Measurements from ENCODE around the gene CHKB.

The CHKB gene

DNA sequence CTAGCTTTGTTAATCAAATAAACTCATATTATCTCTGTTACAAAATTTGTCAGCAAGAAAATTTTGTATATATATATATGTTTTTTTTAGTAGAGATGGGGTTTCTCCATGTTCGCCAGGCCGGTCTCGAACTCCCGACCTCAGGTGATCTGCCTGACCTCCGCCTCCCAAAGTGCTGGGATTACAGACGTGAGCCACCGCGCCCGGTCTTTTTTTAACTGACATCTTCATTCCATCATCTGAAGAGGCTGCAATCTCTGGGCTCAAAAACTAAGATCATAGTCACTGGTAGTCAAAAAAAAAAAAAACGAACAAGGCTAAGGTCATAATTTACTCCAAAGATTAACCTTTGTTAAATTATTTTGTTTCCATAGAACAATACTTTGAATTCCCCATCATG is 42.3 kb downstream of the CHKB start:
- H3K27me3 ChIP-seq (ENCODE audit: control insufficient read depth in 3 of 3, insufficient read depth in 3 of 3, low read depth in 1 of 3, low read length in 3 of 3) = peaks cover 0 to 12% (median 8%) of the 10 kb centered on the region in 3 experiments
- no peak overlapping the region for H3K18ac ChIP-seq (ENCODE audit: low read length)
- no peak overlapping the region for H2AK5ac ChIP-seq (ENCODE audit: low read depth, low read length)
- no peak overlapping the region for H2AFZ ChIP-seq (ENCODE audit: low read length)
- H3K79me1 ChIP-seq (ENCODE audit: low read depth, low read length) = no peaks in the 10 kb centered on the region
- no peak overlapping the region for H4K91ac ChIP-seq (ENCODE audit: low read depth, low read length, poor library complexity)
- H2BK120ac ChIP-seq (ENCODE audit: low read depth, low read length) = no peak overlapping the region
- H3K9me3 ChIP-seq (replicated peaks in 1 of 2; ENCODE audit: control insufficient read depth in 2 of 2, insufficient read depth in 1 of 2, low read depth in 1 of 2, low read length in 2 of 2) = no peaks in the 10 kb centered on the region
- no CpG with 5 or more reads among the region's 10 CpGs for WGBS, 2 donors (ENCODE audit: extremely low coverage in 2 of 2, insufficient read length in 2 of 2, insufficient replicate concordance in 1 of 2)
- H3K36me3 ChIP-seq (replicated peaks in 1 of 2; ENCODE audit: control insufficient read depth in 2 of 2, insufficient read depth in 2 of 2, low read length in 2 of 2) = no peaks in the 10 kb centered on the region
- H3K4ac ChIP-seq (ENCODE audit: low read length) = no peak overlapping the region
- no peak overlapping the region for H2BK12ac ChIP-seq (ENCODE audit: low read length)
- no peak overlapping the region for H2BK5ac ChIP-seq (ENCODE audit: low read length)
- no peaks in the 10 kb centered on the region for H3K4me1 ChIP-seq (ENCODE audit: control insufficient read depth in 2 of 2, insufficient read depth in 1 of 2, low read depth in 1 of 2, low read length in 2 of 2)
- H3K14ac ChIP-seq (ENCODE audit: low read length) = no peak overlapping the region
- no peak overlapping the region for H3K27ac ChIP-seq (replicated peaks; ENCODE audit: low read length)
- H3K9ac ChIP-seq (ENCODE audit: low read depth, low read length, poor library complexity) = no peak overlapping the region
- DNase-seq (ENCODE audit: low spot score) = no peak
- no peak overlapping the region for H4K8ac ChIP-seq (ENCODE audit: low read depth, low read length)
- H3K23ac ChIP-seq (ENCODE audit: low read depth, low read length, poor library complexity) = no peak overlapping the region
- no peak overlapping the region for H3K4me2 ChIP-seq (ENCODE audit: insufficient read depth, low read length, poor library complexity, severe bottlenecking)
- H3K4me3 ChIP-seq (ENCODE audit: low read length in 2 of 2) = no peak overlapping the region
- no peak overlapping the region for H2BK15ac ChIP-seq (ENCODE audit: low read length)

DNA sequence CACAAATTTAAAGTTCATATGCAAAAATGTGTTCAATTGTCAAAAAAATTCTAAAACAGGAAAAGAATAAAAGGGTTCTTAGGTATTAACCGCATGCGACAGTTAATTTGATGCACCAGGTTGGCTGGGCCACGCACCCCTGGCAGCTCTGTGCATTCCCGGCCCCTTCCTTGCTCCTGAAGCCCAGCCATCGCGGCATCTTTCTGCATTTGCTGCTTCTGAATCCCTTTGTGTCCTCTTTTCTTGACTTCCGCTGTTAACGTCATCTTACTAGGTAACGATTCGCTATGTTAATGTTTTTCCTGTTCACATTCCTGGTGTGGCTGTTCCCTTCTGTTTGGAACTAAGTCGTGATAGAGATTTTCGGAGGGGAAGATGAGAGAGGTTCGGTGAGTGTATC is 44.9 kb downstream of the CHKB start:
- Histone ChIP-seq H2BK12ac (ENCODE audit: low read length) (no peak overlapping the region), H3K79me1 (ENCODE audit: low read depth, low read length) (no peaks in the 10 kb centered on the region), H3K9ac (ENCODE audit: low read depth, low read length, poor library complexity) (no peak overlapping the region), H2AFZ (ENCODE audit: low read length) (peak overlapping the region; percentile 21), H3K18ac (ENCODE audit: low read length) (no peak overlapping the region), H3K4me2 (ENCODE audit: insufficient read depth, low read length, poor library complexity, severe bottlenecking) (no peak overlapping the region), H3K23ac (ENCODE audit: low read depth, low read length, poor library complexity) (no peak overlapping the region), H3K27ac (replicated peaks; ENCODE audit: low read length) (no peak overlapping the region), H3K4ac (ENCODE audit: low read length) (no peak overlapping the region), H2BK5ac (ENCODE audit: low read length) (no peak overlapping the region), H2AK5ac (ENCODE audit: low read depth, low read length) (no peak overlapping the region), H3K9me3 (replicated peaks in 1 of 2; ENCODE audit: control insufficient read depth in 2 of 2, insufficient read depth in 1 of 2, low read depth in 1 of 2, low read length in 2 of 2) (no peaks in the 10 kb centered on the region), H3K14ac (ENCODE audit: low read length) (no peak overlapping the region), H2BK15ac (ENCODE audit: low read length) (no peak overlapping the region), H4K91ac (ENCODE audit: low read depth, low read length, poor library complexity) (no peak overlapping the region), H4K8ac (ENCODE audit: low read depth, low read length) (no peak overlapping the region), H3K36me3 (replicated peaks in 1 of 2; ENCODE audit: control insufficient read depth in 2 of 2, insufficient read depth in 2 of 2, low read length in 2 of 2) (no peaks in the 10 kb centered on the region), H3K4me1 (ENCODE audit: control insufficient read depth in 2 of 2, insufficient read depth in 1 of 2, low read depth in 1 of 2, low read length in 2 of 2) (peaks cover 0 to 6% of the 10 kb centered on the region in 2 donors), H3K4me3 (ENCODE audit: low read length in 2 of 2) (no peak overlapping the region), H2BK120ac (ENCODE audit: low read depth, low read length) (no peak overlapping the region), H3K27me3 (ENCODE audit: control insufficient read depth in 3 of 3, insufficient read depth in 3 of 3, low read depth in 1 of 3, low read length in 3 of 3) (peaks cover 0 to 2% (median 0%) of the 10 kb centered on the region in 3 experiments)
- no peak for DNase-seq (ENCODE audit: low spot score)
- 100% methylated on average over 3 of the region's 13 CpGs; no CpG with 5 or more reads in 1 of the 2 donors for WGBS, 2 donors (ENCODE audit: extremely low coverage in 2 of 2, insufficient read length in 2 of 2, insufficient replicate concordance in 1 of 2)

DNA sequence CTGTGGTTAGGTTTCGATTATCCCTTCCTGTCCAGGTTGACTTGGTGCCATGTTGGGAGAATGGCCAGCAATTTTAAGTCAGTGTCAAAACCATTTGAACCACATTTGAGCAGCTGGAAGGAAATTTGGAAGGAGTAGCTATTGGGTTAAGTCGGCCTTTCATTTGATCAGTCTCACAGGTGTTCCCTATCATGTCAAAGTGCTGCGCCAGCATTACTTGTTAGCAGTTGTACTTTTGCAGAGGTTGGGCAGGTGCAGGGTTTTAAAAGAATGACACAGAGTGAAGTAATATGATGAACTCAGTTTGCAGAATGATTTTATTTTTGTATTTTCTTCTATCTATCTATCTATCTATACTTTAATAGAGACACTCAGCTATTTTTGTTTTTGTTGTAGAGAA is 46.4 kb downstream of the CHKB start:
- Histone ChIP-seq H2BK12ac (ENCODE audit: low read length) (no peak overlapping the region), H3K4ac (ENCODE audit: low read length) (no peak overlapping the region), H3K79me1 (ENCODE audit: low read depth, low read length) (no peaks in the 10 kb centered on the region), H3K23ac (ENCODE audit: low read depth, low read length, poor library complexity) (no peak overlapping the region), H3K14ac (ENCODE audit: low read length) (no peak overlapping the region), H3K36me3 (replicated peaks in 1 of 2; ENCODE audit: control insufficient read depth in 2 of 2, insufficient read depth in 2 of 2, low read length in 2 of 2) (no peaks in the 10 kb centered on the region), H4K91ac (ENCODE audit: low read depth, low read length, poor library complexity) (no peak overlapping the region), H3K27ac (replicated peaks; ENCODE audit: low read length) (no peak overlapping the region), H2BK15ac (ENCODE audit: low read length) (no peak overlapping the region), H2BK120ac (ENCODE audit: low read depth, low read length) (no peak overlapping the region), H3K4me3 (ENCODE audit: low read length in 2 of 2) (no peak overlapping the region), H3K18ac (ENCODE audit: low read length) (no peak overlapping the region), H3K4me2 (ENCODE audit: insufficient read depth, low read length, poor library complexity, severe bottlenecking) (no peak overlapping the region), H3K9me3 (replicated peaks in 1 of 2; ENCODE audit: control insufficient read depth in 2 of 2, insufficient read depth in 1 of 2, low read depth in 1 of 2, low read length in 2 of 2) (peaks cover 0 to 1% of the 10 kb centered on the region in 2 donors), H4K8ac (ENCODE audit: low read depth, low read length) (no peak overlapping the region), H3K4me1 (ENCODE audit: control insufficient read depth in 2 of 2, insufficient read depth in 1 of 2, low read depth in 1 of 2, low read length in 2 of 2) (peaks cover 2 to 9% of the 10 kb centered on the region in 2 donors), H2BK5ac (ENCODE audit: low read length) (no peak overlapping the region), H3K9ac (ENCODE audit: low read depth, low read length, poor library complexity) (no peak overlapping the region), H2AK5ac (ENCODE audit: low read depth, low read length) (no peak overlapping the region), H2AFZ (ENCODE audit: low read length) (no peak overlapping the region), H3K27me3 (ENCODE audit: control insufficient read depth in 3 of 3, insufficient read depth in 3 of 3, low read depth in 1 of 3, low read length in 3 of 3) (peaks cover 0 to 8% (median 4%) of the 10 kb centered on the region in 3 experiments)
- no peak for DNase-seq (ENCODE audit: low spot score)
- WGBS, 2 donors (ENCODE audit: extremely low coverage in 2 of 2, insufficient read length in 2 of 2, insufficient replicate concordance in 1 of 2) = no CpG with 5 or more reads among the region's 3 CpGs

DNA sequence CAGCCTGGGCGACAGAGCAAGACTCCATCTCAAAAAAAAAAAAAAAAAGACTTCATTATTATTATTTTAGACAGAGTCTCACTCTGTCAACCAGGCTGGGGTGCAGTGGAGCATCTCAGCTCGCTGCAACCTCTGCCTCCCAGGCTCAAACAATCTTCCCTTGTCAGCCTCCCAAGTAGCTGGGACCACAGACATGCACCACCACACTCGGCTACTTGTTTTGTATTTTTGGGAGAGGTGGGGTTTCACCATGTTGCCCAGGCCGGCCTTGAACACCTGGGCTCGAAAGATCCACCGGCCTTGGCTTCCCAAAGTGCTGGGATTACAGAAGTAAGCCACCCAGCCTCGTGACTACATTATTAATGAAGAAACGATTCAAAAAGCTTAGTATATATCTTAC is 47.5 kb downstream of the CHKB start:
- Histone ChIP-seq H3K27ac (replicated peaks; ENCODE audit: low read length) (no peak overlapping the region), H3K27me3 (ENCODE audit: control insufficient read depth in 3 of 3, insufficient read depth in 3 of 3, low read depth in 1 of 3, low read length in 3 of 3) (peaks cover 8 to 19% (median 14%) of the 10 kb centered on the region in 3 experiments), H3K23ac (ENCODE audit: low read depth, low read length, poor library complexity) (no peak overlapping the region), H4K91ac (ENCODE audit: low read depth, low read length, poor library complexity) (no peak overlapping the region), H2AFZ (ENCODE audit: low read length) (no peak overlapping the region), H3K4ac (ENCODE audit: low read length) (no peak overlapping the region), H2BK12ac (ENCODE audit: low read length) (peak overlapping the region; percentile 41), H2BK120ac (ENCODE audit: low read depth, low read length) (no peak overlapping the region), H3K4me2 (ENCODE audit: insufficient read depth, low read length, poor library complexity, severe bottlenecking) (no peak overlapping the region), H3K4me3 (ENCODE audit: low read length in 2 of 2) (no peak overlapping the region), H3K9me3 (replicated peaks in 1 of 2; ENCODE audit: control insufficient read depth in 2 of 2, insufficient read depth in 1 of 2, low read depth in 1 of 2, low read length in 2 of 2) (peaks cover 3 to 11% of the 10 kb centered on the region in 2 donors), H3K18ac (ENCODE audit: low read length) (no peak overlapping the region), H3K9ac (ENCODE audit: low read depth, low read length, poor library complexity) (no peak overlapping the region), H3K36me3 (replicated peaks in 1 of 2; ENCODE audit: control insufficient read depth in 2 of 2, insufficient read depth in 2 of 2, low read length in 2 of 2) (no peaks in the 10 kb centered on the region), H3K79me1 (ENCODE audit: low read depth, low read length) (no peaks in the 10 kb centered on the region), H2BK15ac (ENCODE audit: low read length) (no peak overlapping the region), H4K8ac (ENCODE audit: low read depth, low read length) (no peak overlapping the region), H2AK5ac (ENCODE audit: low read depth, low read length) (no peak overlapping the region), H2BK5ac (ENCODE audit: low read length) (no peak overlapping the region), H3K4me1 (ENCODE audit: control insufficient read depth in 2 of 2, insufficient read depth in 1 of 2, low read depth in 1 of 2, low read length in 2 of 2) (peaks cover 7 to 9% of the 10 kb centered on the region in 2 donors), H3K14ac (ENCODE audit: low read length) (no peak overlapping the region)
- no peak for DNase-seq (ENCODE audit: low spot score)
- no CpG with 5 or more reads among the region's 8 CpGs for WGBS, 2 donors (ENCODE audit: extremely low coverage in 2 of 2, insufficient read length in 2 of 2, insufficient replicate concordance in 1 of 2)

All from neuronal stem cell (in vitro differentiated cells).